ENCODE data around the gene GAA. TPM values are rescaled to one million over a fixed set of nuclear protein-coding genes. Genes with fewer than 3 reads are reported as not detected.

Gene GAA
- total RNA-seq, 1 experiment from 2014 or later: 36.1 TPM

DNA sequence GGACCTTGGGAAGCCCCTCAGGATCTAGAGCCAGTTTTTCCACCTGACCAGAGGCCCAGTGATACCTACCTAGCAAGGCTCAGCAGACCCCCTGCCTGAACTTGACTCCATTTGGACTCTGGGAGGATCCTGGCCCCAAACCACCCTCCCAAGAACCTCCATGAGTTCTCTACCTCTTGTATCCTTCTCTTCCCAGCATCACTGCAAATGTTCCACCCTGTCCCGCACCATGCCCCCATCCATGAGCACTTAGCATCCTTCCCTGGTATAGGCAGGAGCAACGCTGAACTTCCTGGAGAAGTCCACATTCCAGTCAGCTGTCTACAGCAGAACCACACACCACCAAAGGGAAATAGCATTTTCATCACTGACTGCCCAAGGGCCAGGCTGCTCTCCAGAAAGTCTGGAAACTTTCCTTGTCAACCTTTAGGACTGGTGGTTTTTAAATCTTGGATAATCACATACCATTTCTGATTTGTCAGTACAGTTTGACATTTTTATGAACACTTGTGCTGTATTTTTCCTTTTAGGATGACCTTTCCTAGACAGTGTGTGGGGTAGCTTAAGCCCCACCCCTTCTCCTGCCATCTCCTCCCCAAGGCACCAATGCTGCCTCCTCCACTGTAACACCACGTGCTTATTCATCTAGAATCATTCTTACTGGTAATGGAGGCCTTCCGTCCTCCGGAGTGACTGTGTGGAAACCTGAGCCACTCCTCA lies 31.7 kb downstream of the GAA start:
- Histone ChIP-seq H3K36me3 (ENCODE audit: control insufficient read depth, insufficient read depth, low read length) (peaks cover 27% of the 10 kb centered on the region; the same call in 1 of the 2 replicates), H3K4me3 (ENCODE audit: low read depth in 2 of 2, low read length in 2 of 2) (no peak overlapping the region), H3K9me3 (ENCODE audit: control insufficient read depth, insufficient read depth, low read depth, low read length) (no peaks in the 10 kb centered on the region), H3K27me3 (ENCODE audit: control insufficient read depth, insufficient read depth, low read length) (no peaks in the 10 kb centered on the region), H3K4me1 (ENCODE audit: control insufficient read depth, insufficient read depth, low read length) (no peaks in the 10 kb centered on the region), H3K27ac (ENCODE audit: low read length) (no peak overlapping the region)
- TF ChIP-seq CTCF (IDR thresholded peaks at IDR 0.05) (no peak), POLR2AphosphoS5 (IDR thresholded peaks at IDR 0.05; ENCODE audit: low read depth, low read length) (peak; percentile 31; the same call in 1 of the 2 replicates), TCF7L2 (IDR thresholded peaks at IDR 0.05; ENCODE audit: low read depth, low read length) (no peak), REST (IDR thresholded peaks at IDR 0.05; ENCODE audit: insufficient read depth in 1 of 2, low read depth in 2 of 2, low read length in 1 of 2) (no peak), SIN3A (IDR thresholded peaks at IDR 0.05; ENCODE audit: borderline replicate concordance, insufficient read depth, low read depth, low read length) (no peak)
- no TSS peak for BruUV-seq (replicated peaks)
- DNase-seq (ENCODE audit: low read depth, low spot score) (no peak), ATAC-seq (peak; percentile 44; the same call in 1 of the 2 replicates)
- intact Hi-C loops (cut with micrococcal nuclease; ENCODE audit: unreplicated experiment): no loop called here
- in situ Hi-C loops (cut with HindIII; ENCODE audit: low pct_unique_long_range_greater_than_20kb, low sequenced_read_pairs): no loop called here
- ChIA-PET CTCF (no interaction called here), POLR2A (interaction anchor here (0.5 kb wide), 1 partner anchor 1260 kb away, joined by 3 read pairs; no protein-coding TSS in a partner anchor)

DNA sequence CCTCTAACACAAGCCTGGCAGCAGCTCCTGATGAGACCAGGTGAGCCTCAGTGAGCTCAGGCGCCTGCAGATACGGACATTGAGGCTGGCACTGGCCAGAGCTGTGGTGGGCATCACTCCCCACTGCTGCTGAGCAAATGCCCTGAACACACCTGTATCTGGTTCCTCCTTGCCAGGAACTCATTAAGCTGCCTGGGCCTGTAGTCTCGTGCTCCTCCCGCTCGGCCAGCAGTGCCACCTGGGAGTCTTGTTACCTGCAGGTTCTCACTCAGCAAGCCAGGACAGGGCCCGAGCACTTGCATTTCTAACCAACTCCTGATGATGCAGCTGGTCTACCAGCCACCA lies 32.2 kb downstream of the GAA start:
- H3K4me3 ChIP-seq (ENCODE audit: low read depth in 2 of 2, low read length in 2 of 2): no peak overlapping the region
- H3K36me3 ChIP-seq (ENCODE audit: control insufficient read depth, insufficient read depth, low read length): peaks cover 30% of the 10 kb centered on the region
- BruUV-seq (replicated peaks): no TSS peak
- intact Hi-C loops (cut with micrococcal nuclease; ENCODE audit: unreplicated experiment) (no loop called here), in situ Hi-C loops (cut with HindIII; ENCODE audit: low pct_unique_long_range_greater_than_20kb, low sequenced_read_pairs) (no loop called here)
- ATAC-seq: peak; percentile 22; the same call in 1 of the 2 replicates
- no peak for TF ChIP-seq SIN3A (IDR thresholded peaks at IDR 0.05; ENCODE audit: borderline replicate concordance, insufficient read depth, low read depth, low read length)
- TF ChIP-seq CTCF (IDR thresholded peaks at IDR 0.05): no peak
- TF ChIP-seq TCF7L2 (IDR thresholded peaks at IDR 0.05; ENCODE audit: low read depth, low read length): no peak
- CTCF ChIA-PET: no interaction called here
- no peak for DNase-seq (ENCODE audit: low read depth, low spot score)
- no peak overlapping the region for H3K27ac ChIP-seq (ENCODE audit: low read length)
- POLR2A ChIA-PET: interaction anchor here (0.5 kb wide), 1 partner anchor 1260 kb away, joined by 3 read pairs; no protein-coding TSS in a partner anchor
- no peaks in the 10 kb centered on the region for H3K27me3 ChIP-seq (ENCODE audit: control insufficient read depth, insufficient read depth, low read length)
- H3K9me3 ChIP-seq (ENCODE audit: control insufficient read depth, insufficient read depth, low read depth, low read length): no peaks in the 10 kb centered on the region
- no peaks in the 10 kb centered on the region for H3K4me1 ChIP-seq (ENCODE audit: control insufficient read depth, insufficient read depth, low read length)

All from Panc1 (cell line).